Vagina (tissue), 2 donors: ENCODE results near the gene MARCHF5. TPM values are rescaled to one million over a fixed set of nuclear protein-coding genes. Genes with fewer than 3 reads are reported as not detected.

ENCODE experiments used
- DNase-seq, 2 donors: peaks; one replicate each; pipeline ENCODE4 v3.0.0-alpha.2; 2017; ENCODE audit errors: extremely low spot score in 2 of 2
- H3K27ac ChIP-seq: fragments of 200-600 bp; sonication (generic); one replicate; pipeline ENCODE4 v1.5.1; 2019
- H3K27me3 ChIP-seq: fragments of 200-600 bp; sonication (generic); one replicate; pipeline ENCODE4 v1.5.1; 2019
- H3K36me3 ChIP-seq, 2 donors: fragments of 200-600 bp; sonication (generic); one replicate each; pipeline ENCODE4 v1.5.1; 2017 to 2019
- H3K4me1 ChIP-seq: fragments of 200-600 bp; sonication (generic); one replicate; pipeline ENCODE4 v1.5.1; 2019
- H3K4me3 ChIP-seq, 2 donors: fragments of 200-600 bp; sonication (generic); 1 replicate in 1 of 2; 2 replicates in 1 of 2; pipeline ENCODE4 v1.5.1; 2016 to 2019
- H3K9me3 ChIP-seq: fragments of 200-600 bp; sonication (generic); one replicate; pipeline ENCODE4 v1.5.1; 2019
- CTCF ChIP-seq, 3 experiments: fragments of 450-650 bp in 2 of 3; fragments of 200-600 bp in 1 of 3; sonication (generic) in 1 of 3; IDR thresholded peaks; one replicate each; pipeline ENCODE4 v1.5.1; 2017 to 2019; ENCODE audit warnings: antibody characterized with exemption in 3 of 3, mild to moderate bottlenecking in 2 of 3, moderate library complexity in 2 of 3
- POLR2A ChIP-seq, 2 donors: fragments of 450-650 bp; IDR thresholded peaks; one replicate each; pipeline ENCODE4 v1.6.1; 2017; ENCODE audit warnings: antibody characterized with exemption in 2 of 2, mild to moderate bottlenecking in 2 of 2, moderate library complexity in 2 of 2
- POLR2AphosphoS5 ChIP-seq, 2 donors: sonication (generic); formaldehyde crosslinking; IDR thresholded peaks; one replicate each; pipeline ENCODE4 v1.9.0; 2017; ENCODE audit warnings: antibody characterized with exemption in 2 of 2, mild to moderate bottlenecking in 2 of 2, low read depth in 1 of 2; ENCODE audit not compliant: insufficient read depth in 1 of 2
- intact Hi-C: fragments of 100-400 bp; cut with DNase I; formaldehyde crosslinking; loops from one replicate; pipeline ENCODE4 v1.15.1; 2023
- total RNA-seq: library from RNA; depleted of rRNA; stranded (reverse); fragments of >200 nt; gene quantifications from one replicate; pipeline ENCODE4 v1.2.3, GENCODE V29; 2016

Gene MARCHF5, protein sequence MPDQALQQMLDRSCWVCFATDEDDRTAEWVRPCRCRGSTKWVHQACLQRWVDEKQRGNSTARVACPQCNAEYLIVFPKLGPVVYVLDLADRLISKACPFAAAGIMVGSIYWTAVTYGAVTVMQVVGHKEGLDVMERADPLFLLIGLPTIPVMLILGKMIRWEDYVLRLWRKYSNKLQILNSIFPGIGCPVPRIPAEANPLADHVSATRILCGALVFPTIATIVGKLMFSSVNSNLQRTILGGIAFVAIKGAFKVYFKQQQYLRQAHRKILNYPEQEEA
- total RNA-seq, result 18.9 TPM

DNA sequence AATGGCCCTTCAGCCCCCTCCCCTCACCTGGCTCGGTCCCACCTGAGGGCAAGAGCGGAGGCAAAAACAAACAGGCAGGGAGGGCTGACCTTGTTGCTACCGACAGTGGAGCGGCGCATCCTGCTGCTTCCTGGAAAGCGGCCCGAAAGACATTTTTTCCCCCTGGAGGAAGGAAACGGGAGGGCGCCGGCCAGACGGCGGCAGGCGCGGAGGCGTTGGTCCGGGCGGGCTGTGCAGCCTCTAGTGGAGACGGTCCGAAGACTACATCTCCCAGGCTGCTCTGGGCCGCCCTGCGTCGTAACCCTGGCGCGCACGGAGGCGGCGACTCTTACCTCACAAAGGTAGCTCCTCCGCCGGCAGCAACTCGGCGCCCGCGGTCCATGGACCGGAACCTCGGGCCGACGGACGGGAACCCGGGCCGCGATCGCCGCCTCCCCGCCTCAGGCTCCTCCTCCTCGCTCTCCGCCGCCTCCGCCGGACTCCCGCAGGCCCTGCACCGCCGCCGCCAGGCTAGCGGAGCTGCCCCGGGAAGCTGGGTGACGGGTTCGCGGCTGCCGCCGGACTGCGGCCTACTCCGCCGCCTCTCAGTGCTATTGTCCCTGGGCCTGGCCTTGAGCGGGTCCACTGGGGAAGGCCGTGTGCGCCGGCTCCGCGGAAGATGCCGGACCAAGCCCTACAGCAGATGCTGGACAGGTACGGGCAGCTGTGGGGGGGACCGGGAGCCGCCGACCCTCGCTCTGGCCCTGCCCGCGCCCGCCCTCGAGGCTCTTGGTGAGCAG lies at the start of gene MARCHF5, which contains the start of gene CPEB3:
Gene MARCHF5 (plus strand): TSS at position 331 of the 779 bp plus-strand sequence. CDS start 328 bp downstream, at position 659.
Gene CPEB3 (minus strand): TSS at position 242 of the 779 bp plus-strand sequence. CDS start 50,728 bp downstream, outside the sequence.
- Histone ChIP-seq H3K9me3 (no peaks in the 10 kb centered on the region), H3K27ac (peak within 1 kb of the TSS; percentile 94), H3K36me3 (no peaks in the 10 kb centered on the region), H3K4me3 (peak within 1 kb of the TSS; percentile 95 to 98), H3K27me3 (no peaks in the 10 kb centered on the region), H3K4me1 (peaks cover 26% of the 10 kb centered on the region)
- peak in 1 of 2 donors; percentile 54 for TF ChIP-seq POLR2A (IDR thresholded peaks at IDR 0.05)
- TF ChIP-seq POLR2AphosphoS5 (IDR thresholded peaks at IDR 0.05; ENCODE audit: insufficient read depth in 1 of 2, low read depth in 1 of 2), result peak; percentile 78 to 92
- TF ChIP-seq CTCF (IDR thresholded peaks at IDR 0.05), result peak; percentile 19 to 71 (median 45)
- intact Hi-C loops, result no loop called here
- peak in 1 of 2 donors; percentile 96 for DNase-seq

- intact Hi-C loops, result no loop called here
- DNase-seq, result no peak
- H3K4me1 ChIP-seq, result peaks cover 37% of the 10 kb centered on the region
- H3K27ac ChIP-seq, result peak overlapping the region; percentile 85
- H3K27me3 ChIP-seq, result no peaks in the 10 kb centered on the region
- H3K9me3 ChIP-seq, result no peaks in the 10 kb centered on the region
- TF ChIP-seq CTCF (IDR thresholded peaks at IDR 0.05) (no peak), POLR2AphosphoS5 (IDR thresholded peaks at IDR 0.05; ENCODE audit: insufficient read depth in 1 of 2, low read depth in 1 of 2) (no peak), POLR2A (IDR thresholded peaks at IDR 0.05) (no peak)
- H3K4me3 ChIP-seq, result peak overlapping the region; percentile 72 to 87
- H3K36me3 ChIP-seq, result no peaks in the 10 kb centered on the region
These were observed 49.5 kb upstream of the MARCHF5 start for GRCh38 chr10:92241501-92241900.

GRCh38 chr10:92242380-92242779 lies 48.6 kb upstream of the MARCHF5 start:
- no peaks in the 10 kb centered on the region for H3K36me3 ChIP-seq
- no peaks in the 10 kb centered on the region for H3K9me3 ChIP-seq
- no peak for TF ChIP-seq CTCF (IDR thresholded peaks at IDR 0.05)
- no peak for TF ChIP-seq POLR2AphosphoS5 (IDR thresholded peaks at IDR 0.05; ENCODE audit: insufficient read depth in 1 of 2, low read depth in 1 of 2)
- TF ChIP-seq POLR2A (IDR thresholded peaks at IDR 0.05), result no peak
- no peak overlapping the region for H3K4me3 ChIP-seq
- DNase-seq, result no peak
- H3K27me3 ChIP-seq, result no peaks in the 10 kb centered on the region
- H3K27ac ChIP-seq, result no peak overlapping the region
- intact Hi-C loops, result no loop called here
- peaks cover 28% of the 10 kb centered on the region for H3K4me1 ChIP-seq

DNA sequence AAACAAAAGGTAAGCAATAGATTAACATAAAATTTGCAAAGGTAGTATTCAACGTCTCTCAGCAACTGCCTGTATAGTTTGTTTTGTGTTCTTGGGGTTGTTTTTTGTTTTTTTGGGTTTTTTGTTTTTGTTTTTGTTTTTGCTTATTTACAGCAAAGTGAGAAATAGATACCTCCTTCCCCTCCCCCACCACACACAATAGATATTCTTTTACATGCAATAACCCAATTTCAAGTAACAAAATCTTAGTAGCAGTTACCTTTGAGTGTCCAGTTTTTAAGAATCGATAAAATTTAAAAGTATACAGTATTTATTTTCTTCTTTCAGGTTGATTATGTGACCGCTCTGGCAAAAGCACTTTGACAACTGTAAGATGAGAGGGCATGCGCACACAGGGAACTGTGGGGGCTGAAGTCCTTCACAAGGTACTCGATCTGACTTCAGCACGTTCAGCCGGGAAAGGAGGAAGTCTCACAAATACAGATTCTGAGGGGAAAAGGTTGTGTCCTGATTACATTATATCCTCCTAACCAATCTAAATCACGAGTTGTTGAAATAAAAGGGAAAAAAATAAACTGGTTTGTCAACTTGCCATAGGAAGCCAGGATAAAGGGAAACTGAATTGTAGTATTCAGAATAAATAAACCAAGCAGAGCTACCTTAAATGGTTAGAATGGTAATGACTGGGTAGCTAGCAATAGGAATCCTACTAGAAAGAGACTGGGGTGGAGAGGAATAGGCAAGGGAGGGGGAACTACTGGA lies 47.9 kb upstream of the MARCHF5 start:
- Histone ChIP-seq H3K4me3 (peak overlapping the region; percentile 14 to 23), H3K27me3 (no peaks in the 10 kb centered on the region), H3K27ac (peak overlapping the region; percentile 0), H3K36me3 (no peaks in the 10 kb centered on the region), H3K4me1 (peaks cover 23% of the 10 kb centered on the region), H3K9me3 (no peaks in the 10 kb centered on the region)
- no peak for DNase-seq
- intact Hi-C loops, result no loop called here
- peak in 1 of 2 donors; percentile 49 for TF ChIP-seq POLR2AphosphoS5 (IDR thresholded peaks at IDR 0.05; ENCODE audit: insufficient read depth in 1 of 2, low read depth in 1 of 2)
- TF ChIP-seq POLR2A (IDR thresholded peaks at IDR 0.05), result no peak

DNA sequence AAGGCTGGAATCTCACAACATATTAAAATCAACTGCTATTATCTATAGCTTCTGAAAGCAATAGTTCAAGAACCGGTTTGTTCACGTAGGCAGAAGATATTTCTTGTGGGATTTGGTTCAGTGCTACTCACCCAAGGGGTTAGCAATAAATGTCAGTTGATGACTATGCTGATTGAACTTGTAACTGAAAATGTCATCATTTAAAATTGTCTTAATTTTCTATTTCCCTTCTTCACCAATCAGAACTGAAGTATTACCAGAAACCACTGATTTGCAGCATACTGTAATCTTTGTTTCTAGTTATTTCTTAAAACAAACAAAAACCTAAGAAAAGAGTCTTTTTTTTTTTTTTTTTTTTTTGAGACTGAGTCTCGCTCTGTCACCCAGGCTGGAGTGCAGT lies 46.2 kb upstream of the MARCHF5 start:
- Histone ChIP-seq H3K27ac (no peak overlapping the region), H3K9me3 (no peaks in the 10 kb centered on the region), H3K4me3 (no peak overlapping the region), H3K27me3 (no peaks in the 10 kb centered on the region), H3K36me3 (no peaks in the 10 kb centered on the region), H3K4me1 (peaks cover 13% of the 10 kb centered on the region)
- TF ChIP-seq POLR2A (IDR thresholded peaks at IDR 0.05) (no peak), POLR2AphosphoS5 (IDR thresholded peaks at IDR 0.05; ENCODE audit: insufficient read depth in 1 of 2, low read depth in 1 of 2) (no peak), CTCF (IDR thresholded peaks at IDR 0.05) (no peak)
- intact Hi-C loops, result no loop called here
- DNase-seq, result no peak
